GM19438 (cell line): ENCODE results near the gene NUB1.

ENCODE experiments used
- ATAC-seq: cut with Tn5 transposase; IDR thresholded peaks from one replicate; pipeline ENCODE4 v1.9.1; 2021; ENCODE audit warnings: low read depth; ENCODE audit not compliant: unreplicated experiment

The NUB1 gene

DNA sequence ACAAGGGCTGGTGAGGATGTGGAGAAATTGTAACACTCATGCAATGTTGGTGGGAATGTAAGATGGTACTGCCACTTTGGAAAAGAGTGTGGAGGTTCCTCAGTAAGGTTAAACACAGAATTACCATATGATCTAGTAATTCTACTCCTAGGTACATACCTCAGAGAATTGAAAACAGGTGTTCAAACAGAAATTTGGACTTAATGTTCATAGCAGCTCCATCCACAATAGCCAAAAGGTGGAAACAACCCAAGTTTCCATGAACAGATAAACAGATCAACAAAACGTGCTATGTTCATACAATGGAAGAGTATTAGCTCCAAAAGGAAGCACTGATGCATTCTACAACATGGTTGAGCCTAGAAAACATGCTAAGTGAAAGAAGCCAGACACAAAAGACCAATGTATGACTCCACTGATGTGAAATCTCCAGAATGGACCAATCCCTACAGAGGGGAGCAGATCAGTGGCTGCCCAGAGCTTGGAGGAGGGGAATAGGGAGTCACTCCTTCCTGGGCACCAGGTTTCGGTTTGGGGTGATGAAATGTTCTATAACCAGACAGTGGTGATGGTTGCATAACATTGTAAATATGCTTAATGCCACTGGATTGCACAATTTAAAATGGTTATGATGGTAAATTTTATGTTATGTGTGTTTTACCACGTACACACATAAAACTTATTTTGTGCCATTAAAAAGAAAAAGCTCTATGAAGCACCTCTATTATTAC lies 73.9 kb downstream of the NUB1 start:
- ATAC-seq = no peak

DNA sequence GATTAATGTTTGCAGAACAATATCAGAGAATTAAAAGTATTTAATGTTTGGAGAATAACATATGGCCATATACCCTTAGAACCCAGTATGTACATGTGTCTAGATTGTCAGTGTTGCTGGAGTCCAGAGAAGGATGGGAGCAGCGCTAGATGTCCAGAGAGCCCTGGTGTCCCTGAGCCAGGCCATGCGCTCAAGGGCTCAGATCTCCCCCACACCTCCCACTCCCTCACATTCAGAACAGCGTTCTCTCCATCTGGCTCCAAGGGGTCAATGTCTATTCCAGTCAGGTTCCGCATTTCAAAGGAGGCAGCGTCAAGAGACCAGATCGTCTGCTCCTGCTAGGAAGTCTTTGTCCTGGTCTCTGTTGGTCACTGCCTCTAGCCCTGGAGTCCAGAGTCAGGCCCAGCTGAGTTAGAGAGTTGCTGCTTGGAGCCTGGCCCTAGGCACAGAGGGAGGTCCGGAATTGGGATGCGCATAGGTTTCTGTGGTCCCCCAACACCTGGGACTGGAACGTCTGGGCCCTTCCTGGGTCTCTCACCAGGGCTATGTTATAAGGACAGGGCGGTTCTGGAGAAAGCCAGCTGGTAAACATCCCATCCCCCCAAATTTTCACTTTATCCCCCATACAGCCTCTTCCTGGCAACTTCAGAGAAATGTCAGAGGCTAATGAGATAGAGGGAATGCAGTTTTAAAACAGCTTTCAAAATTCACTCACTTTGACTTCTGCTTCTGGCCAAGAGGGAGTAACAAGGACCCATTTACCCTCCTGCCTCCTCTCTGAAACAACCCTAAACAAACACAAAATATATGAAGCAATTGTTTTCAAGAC lies 74.7 kb downstream of the NUB1 start:
- ATAC-seq = no peak

- no peak for ATAC-seq
Observed at GRCh38 chr7:151416941-151417315, 75.3 kb downstream of the NUB1 start.

GRCh38 chr7:151420144-151420543 lies 78.5 kb downstream of the NUB1 start:
- no peak for ATAC-seq

DNA sequence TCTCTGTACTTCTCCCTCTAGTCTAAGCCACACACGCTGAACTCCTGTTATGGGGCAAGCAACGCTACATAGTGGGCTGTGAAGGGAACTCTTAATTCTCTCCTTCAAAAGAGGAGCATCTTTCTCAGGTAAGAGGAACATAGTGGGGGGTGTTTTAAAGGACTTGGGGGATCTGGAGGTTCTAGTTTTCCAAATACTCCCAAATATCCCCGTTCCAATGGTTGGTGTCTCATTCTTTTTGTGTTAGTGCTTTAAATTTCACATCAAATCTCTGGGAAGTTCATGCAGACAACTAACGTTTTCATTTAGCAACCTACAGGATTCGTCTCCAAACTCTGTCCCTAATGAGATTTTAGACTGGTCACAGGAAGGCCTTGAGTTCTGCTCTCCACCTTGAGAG lies 80.6 kb downstream of the NUB1 start:
- ATAC-seq = no peak

- no peak for ATAC-seq
Observed at GRCh38 chr7:151423226-151423625, 81.6 kb downstream of the NUB1 start.

DNA sequence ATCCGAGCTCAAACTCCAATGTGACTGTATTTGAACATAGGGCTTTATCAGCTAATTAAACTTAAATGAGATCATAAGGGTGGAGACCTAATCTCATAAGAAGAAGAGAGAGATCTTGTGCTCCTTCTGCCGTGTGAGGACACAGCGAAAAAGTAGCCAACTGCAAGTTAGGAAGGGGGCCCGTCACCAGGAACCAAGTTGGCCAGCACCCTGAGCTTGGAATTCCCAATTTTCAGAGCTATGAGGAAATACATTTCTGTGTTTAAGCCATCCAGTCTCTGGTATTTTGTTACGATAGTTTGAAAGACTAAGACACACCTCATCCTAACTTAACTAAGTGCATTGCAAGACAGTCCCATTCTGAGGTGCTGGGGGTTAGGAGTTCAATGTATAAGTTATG lies 82.3 kb downstream of the NUB1 start:
- no peak for ATAC-seq

- ATAC-seq = no peak
Observed at GRCh38 chr7:151424799-151425198, 83.2 kb downstream of the NUB1 start.

GRCh38 chr7:151425670-151426440 lies 84.2 kb downstream of the NUB1 start:
- no peak for ATAC-seq

DNA sequence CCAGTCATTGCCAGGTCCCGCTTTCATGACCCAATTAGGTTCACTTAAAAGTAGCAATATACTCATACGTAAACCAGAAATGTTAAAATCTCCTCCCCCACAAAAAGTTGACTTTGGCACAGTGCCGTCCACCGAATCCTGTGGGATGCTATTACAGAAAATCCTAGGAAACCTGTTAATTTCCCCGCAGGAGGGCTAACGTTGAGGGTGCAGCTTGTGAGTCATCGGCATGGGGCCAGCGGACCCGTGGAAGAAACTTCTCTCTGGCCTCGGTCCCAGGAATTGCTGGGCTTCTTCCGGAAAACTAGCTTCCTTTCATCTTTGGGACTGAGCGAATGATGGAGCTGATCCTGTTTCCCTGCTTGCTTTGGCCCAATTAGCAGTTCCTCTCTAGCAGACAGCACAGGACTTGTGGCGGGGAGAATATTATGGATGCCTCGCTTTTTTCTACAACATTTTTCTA lies 84.9 kb downstream of the NUB1 start:
- ATAC-seq = no peak

DNA sequence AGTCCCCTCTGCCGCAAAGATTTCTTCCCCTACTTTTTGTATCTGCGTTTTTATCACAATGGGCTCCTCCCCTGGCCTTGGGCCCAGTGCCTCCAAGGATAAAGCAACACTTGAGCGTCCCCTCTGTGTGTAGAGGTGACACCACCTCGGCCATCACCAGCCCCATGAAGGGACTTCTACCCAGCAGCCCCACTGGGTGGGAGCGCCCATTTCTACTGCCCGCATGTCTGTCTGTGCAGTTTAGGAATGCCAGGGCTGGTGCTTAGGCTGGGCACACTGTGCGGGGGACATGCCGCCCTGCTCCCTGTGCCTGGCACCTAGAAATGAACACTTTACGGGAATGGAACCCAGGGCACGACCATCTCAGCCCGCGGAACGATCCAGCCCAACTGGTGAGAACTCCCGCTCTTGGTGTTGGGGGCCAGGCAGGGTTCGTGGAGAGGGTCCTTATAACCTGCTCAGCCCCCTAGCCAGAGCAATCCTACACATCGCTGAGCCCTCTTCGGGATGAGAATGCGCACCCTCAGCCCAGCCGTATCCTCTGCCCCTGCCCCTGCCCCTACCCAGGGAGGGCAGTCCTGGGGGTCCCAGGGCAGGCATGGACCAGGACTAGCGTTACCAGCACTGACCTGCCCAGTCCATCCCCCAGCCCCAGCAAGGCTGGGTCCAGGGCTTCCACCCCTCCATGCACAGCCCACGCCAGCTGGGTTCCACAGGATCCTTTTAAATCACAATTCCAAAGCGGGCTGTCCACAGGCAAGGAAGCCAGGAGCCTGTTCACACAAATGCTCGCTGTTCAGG lies 85.5 kb downstream of the NUB1 start:
- ATAC-seq = no peak

- ATAC-seq = no peak
Observed at GRCh38 chr7:151427705-151428377, 86.2 kb downstream of the NUB1 start.
